Parathyroid adenoma (tissue), 2 donors: ENCODE data around the gene CAMSAP1.
"Not testable (repeated sequence)": the region's sequence is repeated elsewhere in the genome, so short reads cannot be mapped to it uniquely, and the experiment has no call there.

Experiments
- H2AFZ ChIP-seq: fragments of 300-600 bp; sonication (generic); one replicate; pipeline ENCODE4 v1.7.0; 2017; ENCODE audit warnings: antibody characterized with exemption, mild to moderate bottlenecking
- H3K27ac ChIP-seq: fragments of 300-600 bp; sonication (generic); one replicate; pipeline ENCODE4 v1.7.0; 2017
- H3K27me3 ChIP-seq: fragments of 300-600 bp; sonication (generic); one replicate; pipeline ENCODE4 v1.7.0; 2017; ENCODE audit warnings: low read length; ENCODE audit not compliant: control insufficient read depth, insufficient read depth
- H3K36me3 ChIP-seq: fragments of 300-600 bp; sonication (generic); one replicate; pipeline ENCODE4 v1.7.0; 2017; ENCODE audit warnings: low read length; ENCODE audit not compliant: control insufficient read depth, insufficient read depth
- H3K4me1 ChIP-seq: fragments of 300-600 bp; sonication (generic); one replicate; pipeline ENCODE4 v1.7.0; 2017; ENCODE audit warnings: control low read depth
- H3K4me2 ChIP-seq: fragments of 300-600 bp; sonication (generic); one replicate; pipeline ENCODE4 v1.7.0; 2017; ENCODE audit warnings: low read length
- H3K4me3 ChIP-seq: fragments of 300-600 bp; sonication (generic); one replicate; pipeline ENCODE4 v1.7.0; 2017; ENCODE audit warnings: low read depth, low read length
- H3K79me2 ChIP-seq: fragments of 300-600 bp; sonication (generic); one replicate; pipeline ENCODE4 v1.7.0; 2017; ENCODE audit warnings: control low read depth
- H3K9ac ChIP-seq: fragments of 300-600 bp; sonication (generic); one replicate; pipeline ENCODE4 v1.7.0; 2017; ENCODE audit warnings: mild to moderate bottlenecking
- H3K9me3 ChIP-seq: fragments of 300-600 bp; sonication (generic); one replicate; pipeline ENCODE4 v1.7.0; 2017; ENCODE audit warnings: low read length; ENCODE audit not compliant: control insufficient read depth
- CTCF ChIP-seq: fragments of 300-600 bp; sonication (generic); IDR thresholded peaks from one replicate; pipeline ENCODE4 v1.7.0; 2017; ENCODE audit warnings: antibody characterized with exemption, mild to moderate bottlenecking
- donor health status: primary hyperparathyroidism.

Gene CAMSAP1

GRCh38 chr9:135951889-135952663, 44.7 kb upstream of the CAMSAP1 start:
- H3K9ac ChIP-seq = no peak overlapping the region
- H3K4me1 ChIP-seq = peaks cover 13% of the 10 kb centered on the region
- TF ChIP-seq CTCF = no peak
- H3K4me2 ChIP-seq = no peak overlapping the region
- no peaks in the 10 kb centered on the region for H3K36me3 ChIP-seq
- no peaks in the 10 kb centered on the region for H3K79me2 ChIP-seq
- no peak overlapping the region for H3K4me3 ChIP-seq
- H2AFZ ChIP-seq = no peak overlapping the region
- no peaks in the 10 kb centered on the region for H3K9me3 ChIP-seq
- peak overlapping the region; percentile 73 for H3K27ac ChIP-seq
- H3K27me3 ChIP-seq = no peaks in the 10 kb centered on the region

GRCh38 chr9:135951310-135951709, 44.0 kb upstream of the CAMSAP1 start:
- not testable (repeated sequence) for H3K79me2 ChIP-seq, H3K9ac ChIP-seq, H3K27me3 ChIP-seq, H3K9me3 ChIP-seq, H3K4me2 ChIP-seq, H3K36me3 ChIP-seq, H2AFZ ChIP-seq, H3K4me3 ChIP-seq
- peaks cover 13% of the 10 kb centered on the region for H3K4me1 ChIP-seq
- H3K27ac ChIP-seq = peak overlapping the region; percentile 51

- H3K36me3 ChIP-seq, H3K79me2 ChIP-seq, H3K27ac ChIP-seq: not testable (repeated sequence)
These were observed 43.5 kb upstream of the CAMSAP1 start for GRCh38 chr9:135950841-135951240.

GRCh38 chr9:135950135-135950682, 42.9 kb upstream of the CAMSAP1 start:
- Histone ChIP-seq H3K9ac (no peak overlapping the region), H3K27ac (no peak overlapping the region), H3K79me2 (peaks cover 1% of the 10 kb centered on the region), H3K4me2 (no peak overlapping the region), H3K4me1 (peaks cover 13% of the 10 kb centered on the region), H3K9me3 (no peaks in the 10 kb centered on the region), H3K4me3 (no peak overlapping the region), H3K27me3 (no peaks in the 10 kb centered on the region), H2AFZ (no peak overlapping the region), H3K36me3 (no peaks in the 10 kb centered on the region)
- TF ChIP-seq CTCF = no peak

More at GRCh38 chr9:135950841-135951240, 43.5 kb upstream of the CAMSAP1 start:
- peaks cover 13% of the 10 kb centered on the region for H3K4me1 ChIP-seq
- not testable (repeated sequence) for H3K9me3 ChIP-seq, H2AFZ ChIP-seq, H3K9ac ChIP-seq, H3K27me3 ChIP-seq, H3K4me2 ChIP-seq, H3K4me3 ChIP-seq

GRCh38 chr9:135949501-135950134, 42.3 kb upstream of the CAMSAP1 start:
- Histone ChIP-seq H3K27me3 (no peaks in the 10 kb centered on the region), H3K4me2 (no peak overlapping the region), H3K4me1 (peaks cover 13% of the 10 kb centered on the region), H3K27ac (peak overlapping the region; percentile 11), H2AFZ (no peak overlapping the region), H3K36me3 (no peaks in the 10 kb centered on the region), H3K9me3 (no peaks in the 10 kb centered on the region), H3K9ac (no peak overlapping the region), H3K4me3 (no peak overlapping the region), H3K79me2 (peaks cover 3% of the 10 kb centered on the region)
- no peak for TF ChIP-seq CTCF
